ENCODE data around the gene PRICKLE2.

- TF ChIP-seq FOS (IDR thresholded peaks at IDR 0.05; ENCODE audit: borderline replicate concordance, insufficient read depth, low read length) (no peak), POLR2A (IDR thresholded peaks at IDR 0.05; ENCODE audit: low read depth, low read length) (no peak), EZH2 (IDR thresholded peaks at IDR 0.05; ENCODE audit: borderline replicate concordance, low read depth, low read length, severe bottlenecking) (no peak), CTCF (IDR thresholded peaks at IDR 0.05; ENCODE audit: extremely low read depth in 1 of 2, insufficient read depth in 1 of 2, low read depth in 1 of 2, low read length in 2 of 2) (no peak), MAX (IDR thresholded peaks at IDR 0.05; ENCODE audit: insufficient read depth, insufficient read length) (no peak), POLR2AphosphoS5 (IDR thresholded peaks at IDR 0.05; ENCODE audit: insufficient read depth, low read depth, low read length) (no peak), JUN (IDR thresholded peaks at IDR 0.05; ENCODE audit: borderline replicate concordance, insufficient read depth, insufficient read length, low read depth) (no peak)
Measured at GRCh38 chr3:64102147-64102546, 123.1 kb downstream of the PRICKLE2 start.
